Ramos (cell line): ENCODE measurements around the gene BTK.

Source experiments
- in situ Hi-C: fragments of 300-500 bp; cut with MboI; formaldehyde crosslinking; loops from one replicate; pipeline ENCODE4 v1.14.3; 2022; ENCODE audit warnings: low sequenced_read_pairs; ENCODE audit not compliant: unreplicated experiment

BTK gene

GRCh38 chrX:101394372-101394771 is 8.4 kb upstream of the BTK start:
- in situ Hi-C loops = no loop called here

GRCh38 chrX:101393530-101394305 is 7.7 kb upstream of the BTK start:
- in situ Hi-C loops = no loop called here

GRCh38 chrX:101391831-101392230 is 5.8 kb upstream of the BTK start:
- in situ Hi-C loops = no loop called here

GRCh38 chrX:101390664-101391525 is 4.9 kb upstream of the BTK start, which contains the start of gene RPL36A:
TSS of gene RPL36A (plus strand) at chrX:101391011. CDS start at chrX:101391044, 33 bp downstream.
- in situ Hi-C loops = no loop called here

GRCh38 chrX:101388604-101389003 is 2.6 kb upstream of the BTK start:
- in situ Hi-C loops = no loop called here

GRCh38 chrX:101386542-101386885 is 523 bp upstream of the BTK start:
- in situ Hi-C loops = no loop called here

GRCh38 chrX:101385026-101385684 is 836 bp downstream of the BTK start:
- in situ Hi-C loops = no loop called here

GRCh38 chrX:101383679-101384205 is 2.2 kb downstream of the BTK start:
- in situ Hi-C loops = no loop called here

GRCh38 chrX:101377547-101377946 is 8.4 kb downstream of the BTK start:
- in situ Hi-C loops = no loop called here

GRCh38 chrX:101370888-101371504 is 15.0 kb downstream of the BTK start:
- in situ Hi-C loops = no loop called here

GRCh38 chrX:101369687-101370086 is 16.3 kb downstream of the BTK start:
- in situ Hi-C loops = no loop called here

GRCh38 chrX:101368800-101369199 is 17.2 kb downstream of the BTK start:
- in situ Hi-C loops = no loop called here

- in situ Hi-C loops = no loop called here
Observed at GRCh38 chrX:101365301-101365795, 20.6 kb downstream of the BTK start.

GRCh38 chrX:101362757-101363156 is 23.2 kb downstream of the BTK start:
- in situ Hi-C loops = no loop called here

- in situ Hi-C loops = no loop called here
Observed at GRCh38 chrX:101362116-101362515, 23.9 kb downstream of the BTK start.

- in situ Hi-C loops = no loop called here
Observed at GRCh38 chrX:101360390-101360789, 25.6 kb downstream of the BTK start.

- in situ Hi-C loops = no loop called here
Observed at GRCh38 chrX:101359966-101360365, 26.0 kb downstream of the BTK start.

- in situ Hi-C loops = no loop called here
Observed at GRCh38 chrX:101357166-101357795, 28.7 kb downstream of the BTK start.

GRCh38 chrX:101349193-101349562 is 36.8 kb downstream of the BTK start:
- in situ Hi-C loops = no loop called here
